Neutrophil (primary cell): ENCODE results near the gene PXMP2.

Experiments used
- H3K27ac ChIP-seq: fragments of 200-600 bp; sonication (generic); 2 replicates; pipeline ENCODE4 v1.5.1; 2016; ENCODE audit warnings: mild to moderate bottlenecking, moderate library complexity
- H3K27me3 ChIP-seq: fragments of 200-600 bp; sonication (generic); 2 replicates; pipeline ENCODE4 v1.6.0; 2016; ENCODE audit warnings: mild to moderate bottlenecking
- H3K36me3 ChIP-seq: fragments of 200-600 bp; sonication (generic); 2 replicates; pipeline ENCODE4 v1.5.1; 2017
- H3K4me1 ChIP-seq, 2 experiments: fragments of 200-600 bp in 1 of 2; sonication (generic) in 1 of 2; 1 replicate in 1 of 2; 2 replicates in 1 of 2; pipeline versions ENCODE4 v1.5.1 to v1.6.1; 2013 to 2016; ENCODE audit warnings: low read depth in 1 of 2, low read length in 1 of 2, mild to moderate bottlenecking in 1 of 2, moderate library complexity in 1 of 2; ENCODE audit not compliant: control insufficient read depth in 1 of 2, insufficient read depth in 1 of 2
- H3K4me3 ChIP-seq, 2 experiments: fragments of 200-600 bp in 1 of 2; sonication (generic) in 1 of 2; 1 replicate in 1 of 2; 2 replicates in 1 of 2; pipeline ENCODE4 v1.5.1; 2013 to 2016; ENCODE audit warnings: low read depth in 1 of 2, low read length in 1 of 2, mild to moderate bottlenecking in 1 of 2, moderate library complexity in 1 of 2
- H3K9me3 ChIP-seq: fragments of 200-600 bp; sonication (generic); 2 replicates; pipeline ENCODE4 v1.5.1; 2016
- CTCF ChIP-seq: fragments of 200-600 bp; sonication (generic); IDR thresholded peaks from 2 replicates; pipeline ENCODE4 v1.5.1; 2016; ENCODE audit warnings: antibody characterized with exemption

Gene PXMP2

GRCh38 chr12:132687211-132688164 is at the start of gene PXMP2, which contains the start of gene POLE:
PXMP2 (plus strand) TSS chr12:132687587; CDS start chr12:132687671, 84 bp downstream.
POLE (minus strand) TSS chr12:132687342; CDS start chr12:132687315, 27 bp downstream.
- no peaks in the 10 kb centered on the region for H3K36me3 ChIP-seq
- TF ChIP-seq CTCF, result no peak
- peaks cover 11 to 14% of the 10 kb centered on the region in 2 experiments for H3K4me1 ChIP-seq
- peak within 1 kb of the TSS; percentile 72 to 88 for H3K4me3 ChIP-seq
- no peaks in the 10 kb centered on the region for H3K9me3 ChIP-seq
- peaks cover 9% of the 10 kb centered on the region for H3K27me3 ChIP-seq
- H3K27ac ChIP-seq, result peak within 1 kb of the TSS; percentile 52

DNA sequence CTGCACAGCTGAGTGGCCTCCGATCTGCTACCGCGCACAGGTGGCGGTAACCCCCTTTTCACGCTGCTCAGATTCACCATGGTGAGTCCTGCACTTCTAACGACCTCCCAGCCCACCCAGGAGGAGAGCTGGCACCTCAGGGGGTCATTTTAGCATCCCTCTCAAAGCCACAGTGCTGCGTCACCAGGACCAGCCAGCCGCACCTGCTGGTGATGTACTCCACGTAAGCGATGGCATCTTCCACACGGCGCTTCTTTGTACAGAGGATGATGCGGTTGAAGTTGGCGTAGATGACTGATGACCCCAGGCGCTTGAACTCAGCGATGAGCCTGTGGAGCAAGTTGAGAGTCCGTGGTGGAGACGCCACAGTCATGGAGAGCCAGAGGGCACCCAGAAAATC is 49.6 kb upstream of the PXMP2 start:
- Histone ChIP-seq H3K27me3 (no peaks in the 10 kb centered on the region), H3K27ac (no peak overlapping the region), H3K4me3 (no peak overlapping the region), H3K36me3 (peaks cover 95% of the 10 kb centered on the region), H3K9me3 (no peaks in the 10 kb centered on the region), H3K4me1 (no peaks in the 10 kb centered on the region)
- no peak for TF ChIP-seq CTCF

- Histone ChIP-seq H3K27me3 (no peaks in the 10 kb centered on the region), H3K27ac (no peak overlapping the region), H3K4me1 (no peaks in the 10 kb centered on the region), H3K36me3 (peaks cover 96% of the 10 kb centered on the region), H3K9me3 (no peaks in the 10 kb centered on the region), H3K4me3 (no peak overlapping the region)
- TF ChIP-seq CTCF, result no peak
Measured at GRCh38 chr12:132638541-132639408, 48.6 kb upstream of the PXMP2 start.

GRCh38 chr12:132639956-132640520 is 47.3 kb upstream of the PXMP2 start:
- H3K4me1 ChIP-seq, result no peaks in the 10 kb centered on the region

More at GRCh38 chr12:132639956-132640520, 47.3 kb upstream of the PXMP2 start:
- Histone ChIP-seq H3K27me3 (no peaks in the 10 kb centered on the region), H3K4me3 (no peak overlapping the region), H3K9me3 (no peaks in the 10 kb centered on the region), H3K27ac (no peak overlapping the region), H3K36me3 (peaks cover 89% of the 10 kb centered on the region)
- no peak for TF ChIP-seq CTCF
